Uterus (tissue), 2 donors: ENCODE measurements around the gene DUSP28.
"Not testable (repeated sequence)": the region's sequence is repeated elsewhere in the genome, so short reads cannot be mapped to it uniquely, and the experiment has no call there.

Experiments used
- CTCF ChIP-seq, 4 experiments: fragments of 200-600 bp in 2 of 4; fragments of 450-650 bp in 2 of 4; sonication (generic) in 2 of 4; IDR thresholded peaks; one replicate each; pipeline ENCODE4 v1.5.1; 2016 to 2019; ENCODE audit warnings: antibody characterized with exemption in 4 of 4, mild to moderate bottlenecking in 2 of 4, moderate library complexity in 1 of 4
- POLR2A ChIP-seq, 2 donors: fragments of 450-650 bp; IDR thresholded peaks; one replicate each; pipeline ENCODE4 v1.6.1; 2016; ENCODE audit warnings: antibody characterized with exemption in 2 of 2, mild to moderate bottlenecking in 1 of 2, moderate library complexity in 1 of 2

DNA sequence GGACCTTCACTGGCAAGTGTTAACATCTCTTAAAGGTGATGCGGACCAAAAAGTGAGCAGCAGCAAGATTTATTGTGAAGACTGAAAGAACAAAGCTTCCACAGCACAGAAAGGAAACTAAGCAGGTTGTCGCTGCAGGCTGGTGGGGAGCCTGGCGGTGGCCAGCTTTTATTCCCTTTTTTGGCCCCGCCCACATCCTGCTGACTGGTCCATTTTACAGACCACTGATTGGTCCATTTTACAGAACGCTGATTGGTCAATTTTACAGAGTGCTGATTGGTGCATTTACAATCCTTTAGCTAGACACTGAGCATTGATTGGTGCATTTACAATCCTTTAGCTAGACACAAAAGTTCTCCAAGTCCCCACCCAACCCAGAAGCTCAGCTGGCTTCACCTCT lies 38.3 kb upstream of the DUSP28 start:
- not testable (repeated sequence) for TF ChIP-seq CTCF, POLR2A (IDR thresholded peaks at IDR 0.05)
